HepG2 (cell line): ENCODE data around the gene FAM78A. TPM values are rescaled to one million over a fixed set of nuclear protein-coding genes. Genes with fewer than 3 reads are reported as not detected.

Experiments
- ATF7-NPFF ChIP-seq: sonication (generic); formaldehyde crosslinking; IDR thresholded peaks from 2 replicates; pipeline ENCODE4 v1.8.1; 2023; ENCODE audit warnings: mild to moderate bottlenecking, low read depth, missing genetic modification reagents, moderate library complexity
- FOXC1 ChIP-seq: sonication (generic); formaldehyde crosslinking; IDR thresholded peaks from 2 replicates; pipeline ENCODE4 v1.8.0; 2022; ENCODE audit warnings: mild to moderate bottlenecking, missing genetic modification reagents, borderline replicate concordance
- GPN1 ChIP-seq: sonication (generic); formaldehyde crosslinking; IDR thresholded peaks from 2 replicates; pipeline ENCODE4 v1.5.1; 2020; ENCODE audit warnings: missing genetic modification reagents, borderline replicate concordance
- ZNF143 ChIP-seq: sonication (generic); formaldehyde crosslinking; IDR thresholded peaks from 2 replicates; pipeline ENCODE4 v1.4.0; 2020; ENCODE audit warnings: missing genetic modification reagents
- ZNF282 ChIP-seq: fragments of 450-650 bp; IDR thresholded peaks from 2 replicates; pipeline ENCODE4 v1.6.1; 2018; ENCODE audit not compliant: partially characterized antibody
- polyA plus RNA-seq, 8 experiments: library from polyadenylated mRNA; depleted of rRNA in 3 of 8; stranded (reverse) in 7 of 8; unstranded in 1 of 8; fragments of >200 nt; fragmentation: Illumina TruSeq in 4 of 8; extraction: Trizol in 4 of 8; gene quantifications; 2 replicates each; pipeline versions ENCODE4 v1.2.1 to v1.2.3, GENCODE V29; 2011 to 2016; ENCODE audit warnings: low read depth in 4 of 8, missing spikeins in 1 of 8, mixed read lengths in 1 of 8; ENCODE audit not compliant: insufficient read depth in 1 of 8
- total RNA-seq, 5 experiments: library from RNA; depleted of rRNA; stranded (reverse); fragments of >200 nt; fragmentation: Illumina TruSeq; extraction: Trizol; gene quantifications; 2 replicates each; pipeline ENCODE4 v1.2.3, GENCODE V29; 2016; ENCODE audit warnings: low read depth in 1 of 5
- TF ChIP-seq, protein P1 (sequence below): sonication (generic); formaldehyde crosslinking; conservative IDR thresholded peaks from 2 replicates; pipeline ENCODE4 v1.4.0; 2020; ENCODE audit warnings: mild to moderate bottlenecking, missing genetic modification reagents, moderate library complexity
- TF ChIP-seq, protein P2 (sequence below): sonication (generic); formaldehyde crosslinking; IDR thresholded peaks from 2 replicates; pipeline ENCODE4 v1.4.0; 2020; ENCODE audit warnings: missing genetic modification reagents, borderline replicate concordance
- TF ChIP-seq, protein P3 (sequence below): sonication (generic); formaldehyde crosslinking; IDR thresholded peaks from 2 replicates; pipeline ENCODE4 v1.8.0; 2022; ENCODE audit warnings: missing genetic modification reagents, mild to moderate bottlenecking, inconsistent platforms, borderline replicate concordance
- TF ChIP-seq, protein P4 (sequence below): sonication (generic); formaldehyde crosslinking; IDR thresholded peaks from 2 replicates; pipeline ENCODE4 v1.8.0; 2023; ENCODE audit warnings: mild to moderate bottlenecking, missing genetic modification reagents

Gene FAM78A
- total and polyA plus RNA-seq, 2 of the 13 experiments (the other 11 are each of a cell fraction or from before 2014, with no cell fraction given), result 0.18 to 0.62 TPM

DNA sequence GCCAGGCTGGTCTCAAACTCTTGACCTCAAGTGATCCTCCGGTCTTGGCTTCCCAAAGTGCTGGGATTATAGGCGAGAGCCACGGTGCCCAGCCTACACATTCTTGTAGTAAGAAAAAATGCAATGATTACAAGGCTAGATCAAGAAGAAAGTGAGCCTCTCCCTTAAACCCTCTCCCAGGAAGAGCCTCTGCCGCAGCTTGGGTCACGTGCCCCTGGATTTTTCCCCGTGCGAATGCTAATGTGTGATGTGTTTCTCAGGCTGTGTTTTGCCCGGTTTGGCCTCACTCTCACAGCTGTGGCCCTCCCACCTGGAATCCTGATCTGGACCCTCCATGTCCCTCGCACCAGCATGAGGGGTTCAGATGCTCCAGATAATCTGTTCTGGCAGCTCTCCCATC is 20.1 kb upstream of the FAM78A start (continued):
- TF ChIP-seq ZNF143 (CRISPR knock-in tag) (no peak), ZNF282 (no peak), FOXC1 (CRISPR knock-in tag) (no peak), ATF7-NPFF (CRISPR knock-in tag) (no peak), GPN1 (CRISPR knock-in tag) (no peak)
- TF ChIP-seq, protein P1, sequence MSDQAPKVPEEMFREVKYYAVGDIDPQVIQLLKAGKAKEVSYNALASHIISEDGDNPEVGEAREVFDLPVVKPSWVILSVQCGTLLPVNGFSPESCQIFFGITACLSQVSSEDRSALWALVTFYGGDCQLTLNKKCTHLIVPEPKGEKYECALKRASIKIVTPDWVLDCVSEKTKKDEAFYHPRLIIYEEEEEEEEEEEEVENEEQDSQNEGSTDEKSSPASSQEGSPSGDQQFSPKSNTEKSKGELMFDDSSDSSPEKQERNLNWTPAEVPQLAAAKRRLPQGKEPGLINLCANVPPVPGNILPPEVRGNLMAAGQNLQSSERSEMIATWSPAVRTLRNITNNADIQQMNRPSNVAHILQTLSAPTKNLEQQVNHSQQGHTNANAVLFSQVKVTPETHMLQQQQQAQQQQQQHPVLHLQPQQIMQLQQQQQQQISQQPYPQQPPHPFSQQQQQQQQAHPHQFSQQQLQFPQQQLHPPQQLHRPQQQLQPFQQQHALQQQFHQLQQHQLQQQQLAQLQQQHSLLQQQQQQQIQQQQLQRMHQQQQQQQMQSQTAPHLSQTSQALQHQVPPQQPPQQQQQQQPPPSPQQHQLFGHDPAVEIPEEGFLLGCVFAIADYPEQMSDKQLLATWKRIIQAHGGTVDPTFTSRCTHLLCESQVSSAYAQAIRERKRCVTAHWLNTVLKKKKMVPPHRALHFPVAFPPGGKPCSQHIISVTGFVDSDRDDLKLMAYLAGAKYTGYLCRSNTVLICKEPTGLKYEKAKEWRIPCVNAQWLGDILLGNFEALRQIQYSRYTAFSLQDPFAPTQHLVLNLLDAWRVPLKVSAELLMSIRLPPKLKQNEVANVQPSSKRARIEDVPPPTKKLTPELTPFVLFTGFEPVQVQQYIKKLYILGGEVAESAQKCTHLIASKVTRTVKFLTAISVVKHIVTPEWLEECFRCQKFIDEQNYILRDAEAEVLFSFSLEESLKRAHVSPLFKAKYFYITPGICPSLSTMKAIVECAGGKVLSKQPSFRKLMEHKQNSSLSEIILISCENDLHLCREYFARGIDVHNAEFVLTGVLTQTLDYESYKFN (CRISPR knock-in tag), result no peak
- TF ChIP-seq, protein P2, sequence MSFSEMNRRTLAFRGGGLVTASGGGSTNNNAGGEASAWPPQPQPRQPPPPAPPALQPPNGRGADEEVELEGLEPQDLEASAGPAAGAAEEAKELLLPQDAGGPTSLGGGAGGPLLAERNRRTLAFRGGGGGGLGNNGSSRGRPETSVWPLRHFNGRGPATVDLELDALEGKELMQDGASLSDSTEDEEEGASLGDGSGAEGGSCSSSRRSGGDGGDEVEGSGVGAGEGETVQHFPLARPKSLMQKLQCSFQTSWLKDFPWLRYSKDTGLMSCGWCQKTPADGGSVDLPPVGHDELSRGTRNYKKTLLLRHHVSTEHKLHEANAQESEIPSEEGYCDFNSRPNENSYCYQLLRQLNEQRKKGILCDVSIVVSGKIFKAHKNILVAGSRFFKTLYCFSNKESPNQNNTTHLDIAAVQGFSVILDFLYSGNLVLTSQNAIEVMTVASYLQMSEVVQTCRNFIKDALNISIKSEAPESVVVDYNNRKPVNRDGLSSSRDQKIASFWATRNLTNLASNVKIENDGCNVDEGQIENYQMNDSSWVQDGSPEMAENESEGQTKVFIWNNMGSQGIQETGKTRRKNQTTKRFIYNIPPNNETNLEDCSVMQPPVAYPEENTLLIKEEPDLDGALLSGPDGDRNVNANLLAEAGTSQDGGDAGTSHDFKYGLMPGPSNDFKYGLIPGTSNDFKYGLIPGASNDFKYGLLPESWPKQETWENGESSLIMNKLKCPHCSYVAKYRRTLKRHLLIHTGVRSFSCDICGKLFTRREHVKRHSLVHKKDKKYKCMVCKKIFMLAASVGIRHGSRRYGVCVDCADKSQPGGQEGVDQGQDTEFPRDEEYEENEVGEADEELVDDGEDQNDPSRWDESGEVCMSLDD (CRISPR knock-in tag), result no peak
- TF ChIP-seq, protein P3, sequence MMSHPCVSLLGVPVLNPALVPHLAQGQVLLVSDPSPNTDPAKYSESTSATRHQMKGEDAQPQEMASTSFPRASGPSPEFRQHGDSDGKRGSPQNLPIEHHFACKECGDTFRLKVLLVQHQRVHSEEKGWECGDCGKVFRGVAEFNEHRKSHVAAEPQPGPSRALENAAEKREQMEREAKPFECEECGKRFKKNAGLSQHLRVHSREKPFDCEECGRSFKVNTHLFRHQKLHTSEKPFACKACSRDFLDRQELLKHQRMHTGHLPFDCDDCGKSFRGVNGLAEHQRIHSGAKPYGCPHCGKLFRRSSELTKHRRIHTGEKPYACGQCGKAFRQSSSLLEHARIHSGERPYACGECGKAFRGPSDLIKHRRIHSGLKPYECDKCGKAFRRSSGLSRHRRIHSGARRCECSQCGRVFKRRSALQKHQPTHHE (CRISPR knock-in tag), result no peak
- TF ChIP-seq, protein P4, sequence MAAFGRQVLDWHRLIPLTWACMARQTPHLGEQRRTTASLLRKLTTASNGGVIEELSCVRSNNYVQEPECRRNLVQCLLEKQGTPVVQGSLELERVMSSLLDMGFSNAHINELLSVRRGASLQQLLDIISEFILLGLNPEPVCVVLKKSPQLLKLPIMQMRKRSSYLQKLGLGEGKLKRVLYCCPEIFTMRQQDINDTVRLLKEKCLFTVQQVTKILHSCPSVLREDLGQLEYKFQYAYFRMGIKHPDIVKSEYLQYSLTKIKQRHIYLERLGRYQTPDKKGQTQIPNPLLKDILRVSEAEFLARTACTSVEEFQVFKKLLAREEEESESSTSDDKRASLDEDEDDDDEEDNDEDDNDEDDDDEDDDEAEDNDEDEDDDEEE (CRISPR knock-in tag), result no peak
